Activated CD8-positive, alpha-beta memory T cell treated with anti-CD3 and anti-CD28 coated beads, Interleukin-2, amount 50 U/mL, for 1 hour (primary cell): ENCODE measurements around the gene TCFL5.

ENCODE experiments used
- DNase-seq: peaks from one replicate; pipeline ENCODE4 v3.0.0-alpha.2; 2020; ENCODE audit errors: extremely low read depth

Gene TCFL5

GRCh38 chr20:62811720-62812119 is 49.9 kb downstream of the TCFL5 start:
- DNase-seq: no peak

DNA sequence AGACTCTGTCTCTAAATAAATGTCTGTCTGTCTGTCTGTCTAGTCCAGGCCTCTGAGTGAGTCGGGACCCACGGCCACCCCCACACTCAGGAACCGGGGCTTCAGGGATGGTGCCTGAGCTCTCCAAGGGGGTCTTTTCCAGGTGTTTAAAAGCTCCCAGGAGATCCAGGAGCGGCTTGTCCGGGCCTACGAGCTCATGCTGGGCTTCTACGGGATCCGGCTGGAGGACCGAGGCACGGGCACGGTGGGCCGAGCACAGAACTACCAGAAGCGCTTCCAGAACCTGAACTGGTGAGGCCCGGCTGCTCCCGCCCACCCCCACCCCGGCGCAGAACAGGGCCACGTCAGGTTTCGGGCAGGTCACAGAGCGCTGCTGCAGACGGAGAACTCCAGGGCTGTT is 50.3 kb downstream of the TCFL5 start:
- no peak for DNase-seq

DNA sequence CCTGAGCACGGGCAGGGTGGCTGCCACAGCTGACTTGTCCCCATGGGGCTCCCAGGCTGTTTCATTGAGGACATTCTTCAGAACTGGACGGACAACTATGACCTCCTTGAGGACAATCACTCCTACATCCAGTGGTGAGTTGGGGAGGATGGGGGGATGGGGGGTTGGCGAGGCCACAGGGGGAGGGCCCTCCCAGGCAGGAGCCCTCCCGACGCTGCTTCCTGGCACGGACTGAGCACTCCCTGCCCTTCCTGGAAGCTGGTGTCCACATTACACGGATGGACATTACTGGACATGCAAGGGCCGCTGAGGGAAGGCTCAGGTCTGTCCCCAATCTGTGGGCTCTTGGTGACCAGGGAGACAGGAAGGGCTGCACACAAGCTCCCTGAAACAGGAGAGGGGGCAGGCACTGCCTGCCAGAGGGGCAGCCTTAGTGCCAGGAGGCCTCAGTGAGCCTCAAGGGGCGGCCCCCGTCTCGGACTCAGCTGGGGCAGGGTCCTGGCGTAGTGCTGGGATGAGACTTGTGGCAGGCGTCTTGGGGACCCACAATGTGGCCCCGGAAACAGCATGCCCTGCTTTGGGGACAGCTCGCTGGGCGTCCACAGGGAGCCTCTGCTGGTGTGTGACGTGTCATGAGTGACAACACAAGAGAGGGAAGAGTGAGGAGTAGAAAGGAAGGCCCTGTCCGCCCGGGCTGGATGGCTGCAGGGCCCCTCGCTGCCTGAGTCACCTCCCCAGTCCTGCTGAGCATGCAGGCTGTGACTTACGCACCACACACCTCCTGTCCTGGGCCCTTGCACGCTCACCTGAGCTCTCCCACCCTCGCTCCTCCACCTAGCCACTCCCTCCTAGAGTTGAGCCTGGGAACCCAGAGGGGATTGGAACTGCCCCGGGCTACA is 51.8 kb downstream of the TCFL5 start:
- no peak for DNase-seq

DNA sequence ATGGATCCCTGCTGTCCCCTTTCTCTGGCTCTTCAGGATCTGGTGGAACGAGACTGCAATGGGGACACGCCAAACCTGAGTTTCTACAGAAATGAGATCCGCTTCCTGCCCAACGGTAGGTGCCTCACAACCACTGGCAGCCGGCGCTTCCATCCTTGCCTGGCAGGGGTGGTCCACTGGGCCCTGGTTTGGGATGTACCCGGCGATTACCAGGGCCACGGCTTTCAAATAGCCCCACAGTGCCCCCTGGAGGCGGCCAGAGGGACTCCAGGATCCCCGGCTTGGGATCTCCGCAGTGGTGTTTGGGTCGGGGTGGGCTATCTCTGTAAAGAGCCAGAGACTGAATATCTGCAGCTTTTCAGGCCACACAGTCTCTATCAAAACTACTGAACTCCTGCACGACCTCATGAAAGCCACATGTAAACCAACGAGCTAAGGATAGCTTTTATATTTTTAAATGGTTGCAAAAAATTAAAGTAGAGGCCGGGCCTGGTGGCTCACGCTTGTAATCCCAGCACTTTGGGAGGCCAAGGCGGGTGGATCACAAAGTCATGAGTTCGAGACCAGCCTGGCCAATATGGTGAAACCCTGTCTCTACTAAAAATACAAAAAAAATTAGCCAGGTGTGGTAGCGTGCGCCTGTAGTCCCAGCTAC is 53.3 kb downstream of the TCFL5 start:
- DNase-seq: no peak

DNA sequence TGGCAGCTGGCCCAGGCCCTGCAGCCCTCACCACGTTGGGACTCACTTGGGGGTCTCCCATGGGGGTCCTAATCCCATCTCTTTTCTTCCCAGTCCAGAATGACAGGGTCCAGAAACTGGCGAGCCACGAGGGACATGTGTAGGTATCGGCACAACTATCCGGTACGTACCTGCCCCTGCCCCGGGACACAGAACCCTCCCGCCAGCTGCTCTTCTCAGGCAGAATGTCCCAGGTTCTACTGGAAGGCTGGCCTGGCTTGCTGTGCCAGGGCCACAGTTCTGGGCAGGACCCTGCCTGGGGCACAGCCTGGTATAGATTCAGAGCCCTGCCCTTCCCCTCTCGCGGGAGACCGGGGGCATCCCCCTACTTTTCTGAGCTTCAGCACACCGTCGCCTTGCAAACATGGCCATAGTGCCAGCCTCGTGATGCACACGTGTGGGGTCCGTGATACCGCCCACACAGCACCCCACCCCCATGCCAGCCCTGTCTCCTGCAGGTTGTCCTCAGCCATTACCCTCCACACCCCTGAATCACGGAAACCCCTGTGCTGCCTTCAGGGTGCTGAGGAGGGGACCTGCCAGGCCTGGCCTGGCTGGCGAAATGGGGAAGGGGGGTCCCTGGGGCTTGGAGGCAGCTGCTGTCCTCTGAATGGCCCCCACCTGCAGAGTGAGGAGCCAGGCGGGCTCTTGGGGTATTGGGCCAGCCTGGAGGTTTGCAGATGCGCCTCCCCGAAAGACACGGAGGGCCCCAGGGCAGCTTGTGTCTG is 54.0 kb downstream of the TCFL5 start:
- no peak for DNase-seq

GRCh38 chr20:62806383-62807050 is 55.1 kb downstream of the TCFL5 start:
- DNase-seq: no peak

DNA sequence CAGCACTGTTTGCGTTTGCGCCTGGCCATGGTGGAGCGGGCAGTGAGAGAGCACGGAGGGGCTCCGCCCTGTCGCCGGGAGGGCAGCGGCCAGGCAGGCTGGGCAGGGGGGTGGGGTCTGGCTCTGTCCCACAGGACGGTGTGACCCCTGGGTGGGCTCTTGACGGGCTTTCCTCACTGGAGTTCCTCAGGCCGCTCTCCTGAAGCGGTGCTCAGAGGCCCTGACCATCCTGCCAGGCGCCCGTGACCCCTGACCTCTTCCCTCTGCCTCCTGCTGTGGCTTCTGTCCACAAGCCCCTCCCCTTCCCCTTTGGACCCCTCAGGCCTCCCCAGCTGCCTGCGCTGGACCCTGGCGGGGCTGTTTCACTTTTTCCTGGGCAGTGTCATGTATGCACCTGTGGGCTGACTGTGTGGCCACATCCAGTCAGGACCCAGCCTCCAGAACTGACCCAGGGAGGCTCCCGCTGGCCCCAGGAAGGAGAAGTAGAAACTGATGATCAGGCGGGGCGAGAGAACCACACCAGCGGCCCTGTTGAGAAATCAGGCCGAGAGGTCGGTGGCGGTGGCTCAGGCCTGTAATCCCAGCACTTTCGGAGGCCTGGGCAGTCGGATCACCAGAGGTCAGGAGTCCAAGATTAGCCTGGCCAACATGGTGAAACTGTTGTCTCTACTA is 55.8 kb downstream of the TCFL5 start:
- no peak for DNase-seq

- DNase-seq: no peak
Measured at GRCh38 chr20:62805155-62805710, 56.4 kb downstream of the TCFL5 start.

- DNase-seq: no peak
Measured at GRCh38 chr20:62804627-62805154, 56.9 kb downstream of the TCFL5 start, which contains the start of gene OGFR. TSS of gene OGFR (plus strand) at chr20:62804835. CDS start at chr20:62804860, 25 bp downstream.

DNA sequence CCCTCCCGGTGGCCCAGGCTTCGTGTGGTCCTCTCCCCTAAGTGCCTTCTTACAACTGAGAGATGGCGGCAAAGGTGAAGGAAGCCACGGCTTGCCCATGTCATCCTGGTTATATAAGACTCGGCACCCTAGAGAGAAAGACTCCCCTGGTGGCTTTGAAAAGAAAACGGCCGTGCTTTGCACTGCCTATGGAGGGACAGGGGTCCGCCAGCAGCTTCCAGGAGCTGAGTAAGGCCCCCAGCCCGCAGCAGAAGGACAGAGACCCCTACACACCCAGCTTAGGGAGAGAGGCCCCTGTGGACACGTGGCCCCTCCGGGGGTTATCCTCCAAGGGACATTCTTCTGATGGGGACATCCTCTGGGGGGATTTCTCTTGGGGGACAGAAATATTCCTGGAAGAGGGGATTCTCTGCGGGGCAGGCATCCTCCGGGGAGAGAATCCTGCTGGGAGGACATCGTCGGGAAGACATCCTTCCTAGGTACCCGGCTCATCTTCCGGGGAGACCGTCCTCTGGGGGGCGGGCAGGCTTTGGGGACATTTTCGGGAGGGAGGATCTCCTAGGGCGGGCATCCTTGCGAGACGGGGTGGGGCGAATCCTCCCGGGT is 57.5 kb downstream of the TCFL5 start:
- DNase-seq: no peak

GRCh38 chr20:62802026-62802712 is 59.5 kb downstream of the TCFL5 start:
- no peak for DNase-seq

GRCh38 chr20:62801284-62802010 is 60.2 kb downstream of the TCFL5 start:
- no peak for DNase-seq

GRCh38 chr20:62800314-62801259 is 61.0 kb downstream of the TCFL5 start:
- DNase-seq: no peak

- DNase-seq: no peak
Measured at GRCh38 chr20:62799873-62800272, 61.7 kb downstream of the TCFL5 start.

GRCh38 chr20:62799459-62799858 is 62.2 kb downstream of the TCFL5 start:
- DNase-seq: no peak

DNA sequence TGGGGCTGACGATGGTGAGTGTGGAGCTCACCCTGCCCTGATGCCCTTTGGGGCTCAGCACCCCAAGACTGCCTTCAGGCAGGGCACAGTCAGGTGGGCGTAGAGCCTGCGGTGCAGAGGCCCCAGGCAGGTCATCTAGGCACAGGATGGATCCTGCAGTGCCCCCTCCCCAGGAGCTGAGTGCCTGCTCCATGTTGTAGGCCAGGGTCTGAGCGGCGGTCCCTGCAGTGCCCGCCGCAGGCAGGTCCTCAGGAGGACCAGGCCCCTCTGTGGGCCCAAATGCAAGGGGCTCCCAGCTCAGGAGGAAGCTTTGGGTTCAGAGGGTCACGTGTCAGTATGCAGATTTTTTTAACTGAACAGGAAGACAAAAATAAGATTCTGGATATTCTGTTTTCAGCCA is 62.6 kb downstream of the TCFL5 start:
- no peak for DNase-seq

- no peak for DNase-seq
Measured at GRCh38 chr20:62797671-62798532, 63.7 kb downstream of the TCFL5 start.
